GM18951 (cell line): ENCODE measurements around the gene SLC6A2.
"Not testable (repeated sequence)": the region's sequence is repeated elsewhere in the genome, so short reads cannot be mapped to it uniquely, and the experiment has no call there.

Experiments
- POLR2A ChIP-seq: IDR thresholded peaks from 4 replicates; pipeline ENCODE4 v1.6.1; 2011; ENCODE audit warnings: mild to moderate bottlenecking; ENCODE audit not compliant: insufficient read length, insufficient read depth; ENCODE audit errors: extremely low read depth
- in situ Hi-C: fragments of 300-500 bp; cut with MboI; formaldehyde crosslinking; loops from one replicate; pipeline ENCODE4 v1.12.0; 2022; ENCODE audit warnings: low sequenced_read_pairs, mixed read lengths, inconsistent platforms; ENCODE audit not compliant: unreplicated experiment

SLC6A2 gene

DNA sequence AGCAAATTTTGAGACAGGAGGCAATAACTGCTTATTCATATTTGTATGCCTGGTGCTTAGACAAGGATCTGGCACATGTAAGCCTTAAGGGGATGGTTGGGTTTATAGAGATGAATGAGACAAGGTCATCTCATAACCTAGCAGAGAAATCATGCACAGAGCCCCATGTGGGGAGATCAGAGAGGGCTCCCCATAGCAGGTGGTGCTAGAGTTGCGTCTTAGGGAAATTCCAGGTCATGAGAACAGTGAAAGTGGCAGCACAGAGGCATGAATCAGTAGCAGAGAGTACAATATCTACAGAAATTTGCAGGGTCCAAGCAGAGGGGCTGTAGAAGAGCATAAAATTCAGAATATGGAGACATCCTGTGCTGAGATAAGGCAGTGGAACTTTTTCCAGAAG is 57.3 kb downstream of the SLC6A2 start:
- in situ Hi-C loops, result no loop called here
- TF ChIP-seq POLR2A, result no peak

DNA sequence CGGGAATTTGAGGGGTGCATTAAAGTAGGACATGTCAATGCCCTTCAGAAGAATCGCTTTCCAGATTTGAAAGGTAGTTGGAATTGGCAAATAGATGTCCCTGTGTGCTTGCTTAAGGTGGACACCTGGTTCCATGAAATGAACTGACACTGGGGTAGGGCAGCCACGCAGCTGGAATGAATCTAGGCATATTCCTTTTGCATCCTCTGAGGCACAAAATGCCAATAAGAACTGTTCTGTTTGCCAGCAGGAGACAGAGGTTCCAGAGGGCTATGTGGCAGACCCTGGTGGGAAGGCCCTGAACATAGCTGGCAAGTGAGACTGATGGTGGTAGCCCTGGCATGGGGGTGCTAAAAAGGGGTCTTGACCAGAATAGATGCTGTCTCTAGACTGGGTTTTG is 61.5 kb downstream of the SLC6A2 start:
- in situ Hi-C loops, result no loop called here
- TF ChIP-seq POLR2A, result no peak

DNA sequence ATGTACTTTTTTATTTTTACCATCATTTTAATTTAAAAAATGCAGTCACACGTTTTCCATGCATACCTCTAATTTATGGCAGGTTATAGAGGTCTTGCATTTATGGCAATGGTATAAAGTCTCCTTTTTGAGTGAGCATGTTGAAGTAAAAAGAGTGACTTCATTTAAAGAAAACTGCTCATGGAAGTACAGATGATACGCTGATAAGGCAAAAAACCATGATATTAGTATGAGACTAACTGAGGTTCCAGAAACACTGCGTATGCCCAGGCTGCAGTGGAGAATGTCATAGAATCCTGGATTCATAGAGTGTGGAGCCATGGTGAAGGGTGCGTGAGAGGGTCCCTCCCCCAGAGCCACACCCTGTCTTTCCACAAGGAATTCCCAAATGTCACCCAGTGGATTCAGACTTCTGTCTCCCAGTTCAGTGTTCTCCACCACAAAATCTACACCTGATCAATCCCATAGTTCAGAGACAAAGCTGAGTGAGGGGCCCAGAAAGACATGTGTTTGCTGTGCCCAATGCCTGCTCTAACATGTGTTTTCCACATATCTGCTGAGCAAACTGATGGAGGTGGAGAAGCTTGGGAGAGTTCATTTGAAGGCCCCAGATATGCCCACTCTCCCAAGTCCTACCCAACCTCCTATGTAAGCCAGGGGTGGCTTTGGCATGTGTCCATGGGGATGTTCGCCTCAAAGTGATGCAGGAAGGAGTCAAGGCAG is 69.4 kb downstream of the SLC6A2 start:
- in situ Hi-C loops, result no loop called here

GRCh38 chr16:55728797-55729196 is 73.0 kb downstream of the SLC6A2 start:
- in situ Hi-C loops, result no loop called here
- no peak for TF ChIP-seq POLR2A

More for the DNA sequence above, 69.4 kb downstream of the SLC6A2 start:
- no peak for TF ChIP-seq POLR2A

DNA sequence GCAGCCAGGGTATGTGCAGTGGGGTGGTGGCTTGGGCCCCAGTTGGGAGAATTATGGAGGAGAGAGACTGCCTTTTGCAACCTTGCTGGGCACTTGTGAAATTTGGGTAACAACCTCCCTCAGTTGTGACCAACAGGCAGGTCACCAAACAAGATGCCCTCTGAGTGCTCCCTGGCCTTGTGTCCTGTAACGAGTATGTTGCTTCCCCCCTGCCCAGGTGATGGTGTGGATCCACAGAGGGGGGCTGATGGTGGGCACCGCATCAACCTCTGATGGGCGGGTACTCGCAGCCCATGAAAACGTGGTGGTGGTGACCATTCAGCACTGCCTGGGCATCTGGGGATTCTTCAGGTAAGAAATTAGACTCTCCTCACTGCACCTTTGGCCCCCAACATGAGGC is 74.3 kb downstream of the SLC6A2 start:
- no peak for TF ChIP-seq POLR2A
- in situ Hi-C loops, result no loop called here

DNA sequence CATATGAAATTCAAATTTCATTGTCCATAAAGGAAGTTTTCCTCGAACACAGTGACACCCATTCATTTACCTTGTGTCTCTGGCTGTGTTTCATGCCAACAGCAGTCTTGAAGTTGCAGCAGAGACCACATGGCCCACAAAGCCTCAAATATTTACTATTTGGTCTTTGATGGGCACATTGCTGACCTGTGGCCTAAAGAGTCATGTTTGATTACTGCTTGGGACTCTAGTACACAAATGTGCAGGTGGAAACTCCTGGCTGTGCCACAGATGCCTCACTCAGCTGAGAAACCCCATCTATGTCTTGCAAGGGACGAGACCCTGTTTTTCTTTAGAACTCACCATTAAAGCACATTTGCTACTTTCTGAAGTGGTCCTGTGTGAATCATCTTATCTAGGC is 76.7 kb downstream of the SLC6A2 start:
- in situ Hi-C loops, result no loop called here
- no peak for TF ChIP-seq POLR2A

DNA sequence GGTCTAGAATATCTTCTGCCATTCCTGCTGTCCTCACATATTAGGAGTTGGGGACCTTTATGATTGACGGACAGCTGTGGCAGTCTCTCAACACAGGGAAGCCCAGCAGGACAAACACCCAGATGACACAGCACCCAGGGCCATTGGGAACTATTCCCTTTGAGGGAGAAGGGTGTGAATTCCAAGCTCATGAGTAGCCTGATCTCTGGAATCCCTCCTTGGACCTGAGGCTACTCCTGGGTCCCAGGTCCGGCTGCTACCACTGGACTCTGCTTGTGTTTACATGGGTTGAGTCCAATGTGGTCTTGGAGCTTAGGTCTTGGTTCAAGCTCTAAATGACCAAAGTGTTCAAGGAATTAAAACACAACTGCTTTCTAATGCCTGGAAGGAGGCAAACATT is 78.9 kb downstream of the SLC6A2 start:
- no peak for TF ChIP-seq POLR2A
- in situ Hi-C loops, result no loop called here

DNA sequence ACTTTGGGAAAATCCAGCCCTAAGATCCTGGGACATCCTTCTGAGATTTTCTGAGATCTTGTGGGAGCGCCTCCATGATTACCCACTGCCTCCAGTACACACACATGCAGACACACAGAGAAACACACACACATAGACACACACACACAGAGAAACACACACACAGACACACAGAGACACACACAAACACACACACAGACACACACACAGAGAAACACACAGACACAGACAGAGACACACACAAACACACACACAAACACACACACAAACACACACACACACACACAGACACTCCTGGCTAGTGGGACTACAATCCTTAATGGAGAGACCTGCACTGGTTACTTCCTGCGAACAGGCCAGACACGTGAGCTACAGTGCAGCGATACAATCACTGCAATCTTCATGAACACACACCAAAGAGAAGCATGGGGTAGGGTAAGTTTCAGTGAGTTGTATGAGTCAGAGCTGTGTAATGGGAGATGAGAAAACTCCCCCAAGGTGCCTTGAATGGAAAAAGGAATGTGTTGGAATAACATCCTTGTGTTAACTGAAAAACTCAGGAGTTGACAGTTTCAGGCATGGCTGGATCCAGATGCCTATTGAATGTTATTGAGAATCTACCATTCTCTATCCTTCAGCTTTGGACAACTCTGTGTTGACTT is 79.5 kb downstream of the SLC6A2 start:
- TF ChIP-seq POLR2A, result no peak
- in situ Hi-C loops, result no loop called here

DNA sequence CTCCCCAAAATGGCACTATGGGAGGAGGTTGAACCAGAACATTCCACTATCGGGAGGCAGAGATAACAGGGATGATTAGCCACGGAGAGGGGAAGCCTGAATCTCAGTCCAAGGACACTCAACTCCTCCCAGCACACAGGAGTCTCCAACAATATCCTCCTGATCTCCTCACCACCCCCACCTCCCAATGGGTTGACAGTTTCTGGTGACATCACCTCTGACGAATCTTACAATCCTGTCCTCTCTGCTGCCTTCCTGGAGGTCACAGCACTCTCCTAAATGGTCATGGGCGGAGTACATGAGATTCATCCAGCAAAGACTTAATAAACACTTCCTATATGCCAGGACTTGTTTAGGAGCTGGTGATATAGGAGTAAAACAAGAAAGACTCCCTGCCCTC is 80.9 kb downstream of the SLC6A2 start:
- in situ Hi-C loops, result no loop called here
- no peak for TF ChIP-seq POLR2A

DNA sequence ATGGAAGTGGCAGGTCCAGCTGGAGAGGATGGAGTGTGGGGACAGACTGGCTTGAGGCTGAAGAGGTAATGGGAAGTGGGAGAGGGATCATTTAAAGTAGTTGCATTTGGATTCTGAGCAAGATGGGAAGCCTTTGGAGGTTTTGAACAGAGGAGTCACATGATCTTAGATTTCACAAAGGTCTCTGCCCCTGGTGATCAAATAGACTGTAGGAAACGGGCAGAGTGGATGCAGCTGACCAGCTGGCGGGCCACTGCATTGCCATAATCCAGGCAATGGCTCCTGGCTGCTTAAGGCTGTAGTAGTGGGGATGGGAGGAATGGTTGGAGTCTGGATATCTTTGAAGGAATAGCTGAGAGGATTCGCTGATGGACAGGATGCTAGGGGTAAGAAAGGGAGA is 81.5 kb downstream of the SLC6A2 start:
- in situ Hi-C loops, result no loop called here
- TF ChIP-seq POLR2A, result no peak

DNA sequence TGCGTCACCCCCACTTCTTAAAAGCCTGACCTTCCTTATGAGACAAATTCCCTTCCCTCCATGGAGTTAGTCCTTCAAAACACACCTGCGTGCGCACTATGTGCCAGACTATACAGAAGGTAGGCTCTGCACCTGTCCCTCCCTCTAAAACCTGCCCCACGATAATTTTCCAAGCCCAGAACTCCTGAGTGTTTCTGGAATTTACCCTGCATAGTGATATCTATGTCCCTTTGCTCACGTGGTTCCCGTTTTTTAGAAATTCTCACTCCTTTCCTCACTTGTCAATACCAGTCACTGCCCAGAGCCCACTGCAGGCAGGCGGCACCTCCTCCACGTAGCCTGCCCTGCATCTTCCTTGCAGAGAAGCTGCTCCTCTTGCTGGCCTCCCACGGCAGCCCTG is 82.2 kb downstream of the SLC6A2 start:
- no peak for TF ChIP-seq POLR2A
- in situ Hi-C loops, result no loop called here

DNA sequence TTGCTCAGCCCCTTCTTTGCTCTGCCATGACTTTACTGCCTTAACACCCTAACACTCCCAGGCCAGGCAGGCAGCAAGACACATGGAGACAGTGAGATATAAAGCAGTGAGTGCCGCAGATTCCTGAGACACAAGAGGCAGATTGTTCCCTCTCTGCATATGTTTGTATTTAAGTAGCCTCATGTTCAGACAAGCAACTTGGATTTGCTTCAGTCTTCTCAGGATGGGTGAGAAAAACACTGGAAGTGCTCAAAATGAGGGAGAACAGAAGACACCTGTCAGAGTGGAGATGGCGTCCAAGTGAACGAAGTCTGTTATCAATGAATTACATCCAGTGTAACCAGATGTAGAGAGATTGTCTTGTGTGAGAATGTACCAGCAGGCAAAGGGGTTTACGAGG is 90.3 kb downstream of the SLC6A2 start:
- no peak for TF ChIP-seq POLR2A
- in situ Hi-C loops, result no loop called here

DNA sequence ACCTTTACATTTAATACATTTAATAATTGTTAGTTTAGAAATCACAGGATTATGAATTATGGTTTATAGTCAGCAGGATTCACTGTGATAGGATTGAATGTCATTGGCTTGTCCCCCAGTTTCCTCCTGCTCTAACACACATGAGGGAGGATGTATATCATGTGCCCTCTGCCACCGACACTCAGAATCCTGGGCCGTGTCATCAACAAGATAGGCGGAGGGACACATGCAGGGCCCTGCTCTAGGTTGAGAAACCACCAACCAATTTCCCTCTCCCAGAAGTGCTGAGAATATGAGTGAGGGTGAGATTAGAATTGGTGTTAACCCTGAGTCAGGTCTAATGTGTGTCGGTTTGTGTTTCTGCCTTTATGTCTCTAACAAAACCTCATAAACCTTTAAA is 92.0 kb downstream of the SLC6A2 start:
- in situ Hi-C loops, result no loop called here
- no peak for TF ChIP-seq POLR2A

- in situ Hi-C loops, result not testable (repeated sequence)
Observed at GRCh38 chr16:55752465-55753144, 96.8 kb downstream of the SLC6A2 start.

- in situ Hi-C loops, result not testable (repeated sequence)
Observed at GRCh38 chr16:55753145-55753631, 97.4 kb downstream of the SLC6A2 start.
